ENCODE results near the gene STAT4.

The STAT4 gene

GRCh38 chr2:191018643-191019119 is 132.1 kb downstream of the STAT4 start:
- Histone ChIP-seq H3K27me3 (ENCODE audit: insufficient read depth, low read length) (no peaks in the 10 kb centered on the region), H2BK120ac (ENCODE audit: insufficient read depth, low read length, poor library complexity) (no peak overlapping the region), H3K79me1 (ENCODE audit: low read length) (peaks cover 10% of the 10 kb centered on the region), H2AK5ac (ENCODE audit: low read length) (no peak overlapping the region), H4K12ac (ENCODE audit: low read depth, low read length) (no peak overlapping the region), H3K23ac (ENCODE audit: low read length) (no peak overlapping the region), H4K91ac (ENCODE audit: low read depth, low read length) (no peak overlapping the region), H3K4me3 (ENCODE audit: low read depth, low read length) (no peak overlapping the region), H3K4me2 (ENCODE audit: low read length) (no peak overlapping the region), H3K36me3 (ENCODE audit: control insufficient read depth in 1 of 2, insufficient read depth in 2 of 2, low read length in 2 of 2) (no peaks in the 10 kb centered on the region), H3K4me1 (ENCODE audit: control insufficient read depth in 1 of 2, insufficient read depth in 2 of 2, low read length in 2 of 2) (peaks cover 6 to 7% of the 10 kb centered on the region in 2 experiments), H3K14ac (ENCODE audit: low read length) (no peak overlapping the region), H2AFZ (ENCODE audit: insufficient read depth, low read length, poor library complexity) (no peak overlapping the region), H3K18ac (ENCODE audit: low read length) (no peak overlapping the region), H3K27ac (ENCODE audit: low read depth, low read length) (no peak overlapping the region), H3K4ac (ENCODE audit: low read depth, low read length) (no peak overlapping the region), H3K79me2 (ENCODE audit: control insufficient read depth, insufficient read depth, low read length, poor library complexity) (peaks cover 5% of the 10 kb centered on the region), H2BK12ac (ENCODE audit: low read length) (no peak overlapping the region), H4K8ac (ENCODE audit: low read depth, low read length) (no peak overlapping the region), H3K9ac (ENCODE audit: low read length) (no peak overlapping the region), H2BK5ac (ENCODE audit: low read depth, low read length, poor library complexity) (no peak overlapping the region), H3K9me3 (ENCODE audit: insufficient read depth, low read depth, low read length) (peaks cover 1% of the 10 kb centered on the region)
- no peak for DNase-seq
- no CpG with 5 or more reads among the region's 3 CpGs for WGBS (ENCODE audit: extremely low coverage, insufficient coverage, insufficient read length)

- H3K9ac ChIP-seq (ENCODE audit: low read length), result no peak overlapping the region
- no peak overlapping the region for H4K12ac ChIP-seq (ENCODE audit: low read depth, low read length)
- H4K8ac ChIP-seq (ENCODE audit: low read depth, low read length), result no peak overlapping the region
- H2BK12ac ChIP-seq (ENCODE audit: low read length), result no peak overlapping the region
- no peaks in the 10 kb centered on the region for H3K36me3 ChIP-seq (ENCODE audit: control insufficient read depth in 1 of 2, insufficient read depth in 2 of 2, low read length in 2 of 2)
- no peaks in the 10 kb centered on the region for H3K9me3 ChIP-seq (ENCODE audit: insufficient read depth, low read depth, low read length)
- no peak overlapping the region for H3K4me3 ChIP-seq (ENCODE audit: low read depth, low read length)
- H3K79me2 ChIP-seq (ENCODE audit: control insufficient read depth, insufficient read depth, low read length, poor library complexity), result peaks cover 9% of the 10 kb centered on the region
- no peak overlapping the region for H2BK5ac ChIP-seq (ENCODE audit: low read depth, low read length, poor library complexity)
- no peak for DNase-seq
- H2BK120ac ChIP-seq (ENCODE audit: insufficient read depth, low read length, poor library complexity), result no peak overlapping the region
- no peak overlapping the region for H3K18ac ChIP-seq (ENCODE audit: low read length)
- no peak overlapping the region for H2AFZ ChIP-seq (ENCODE audit: insufficient read depth, low read length, poor library complexity)
- H3K27ac ChIP-seq (ENCODE audit: low read depth, low read length), result no peak overlapping the region
- H3K4me2 ChIP-seq (ENCODE audit: low read length), result no peak overlapping the region
- H2AK5ac ChIP-seq (ENCODE audit: low read length), result no peak overlapping the region
- H3K23ac ChIP-seq (ENCODE audit: low read length), result no peak overlapping the region
- peaks cover 8 to 9% of the 10 kb centered on the region in 2 experiments for H3K4me1 ChIP-seq (ENCODE audit: control insufficient read depth in 1 of 2, insufficient read depth in 2 of 2, low read length in 2 of 2)
- no peak overlapping the region for H3K14ac ChIP-seq (ENCODE audit: low read length)
- H3K27me3 ChIP-seq (ENCODE audit: insufficient read depth, low read length), result no peaks in the 10 kb centered on the region
- no peak overlapping the region for H3K4ac ChIP-seq (ENCODE audit: low read depth, low read length)
- no CpG with 5 or more reads among the region's 1 CpG for WGBS (ENCODE audit: extremely low coverage, insufficient coverage, insufficient read length)
- H4K91ac ChIP-seq (ENCODE audit: low read depth, low read length), result no peak overlapping the region
- H3K79me1 ChIP-seq (ENCODE audit: low read length), result peaks cover 11% of the 10 kb centered on the region
Observed at GRCh38 chr2:191018048-191018447, 132.7 kb downstream of the STAT4 start.

- H3K23ac ChIP-seq (ENCODE audit: low read length), result no peak overlapping the region
- no CpG with 5 or more reads among the region's 8 CpGs for WGBS (ENCODE audit: extremely low coverage, insufficient coverage, insufficient read length)
- H3K4ac ChIP-seq (ENCODE audit: low read depth, low read length), result no peak overlapping the region
- no peak overlapping the region for H3K14ac ChIP-seq (ENCODE audit: low read length)
- H4K91ac ChIP-seq (ENCODE audit: low read depth, low read length), result no peak overlapping the region
- H2AK5ac ChIP-seq (ENCODE audit: low read length), result no peak overlapping the region
- peaks cover 3% of the 10 kb centered on the region in 2 experiments for H3K36me3 ChIP-seq (ENCODE audit: control insufficient read depth in 1 of 2, insufficient read depth in 2 of 2, low read length in 2 of 2)
- H3K79me2 ChIP-seq (ENCODE audit: control insufficient read depth, insufficient read depth, low read length, poor library complexity), result peaks cover 9% of the 10 kb centered on the region
- no peak overlapping the region for H3K4me3 ChIP-seq (ENCODE audit: low read depth, low read length)
- H2AFZ ChIP-seq (ENCODE audit: insufficient read depth, low read length, poor library complexity), result no peak overlapping the region
- no peak overlapping the region for H2BK120ac ChIP-seq (ENCODE audit: insufficient read depth, low read length, poor library complexity)
- H3K4me2 ChIP-seq (ENCODE audit: low read length), result no peak overlapping the region
- H3K27me3 ChIP-seq (ENCODE audit: insufficient read depth, low read length), result no peaks in the 10 kb centered on the region
- no peak for DNase-seq
- no peaks in the 10 kb centered on the region for H3K9me3 ChIP-seq (ENCODE audit: insufficient read depth, low read depth, low read length)
- peaks cover 5 to 8% of the 10 kb centered on the region in 2 experiments for H3K4me1 ChIP-seq (ENCODE audit: control insufficient read depth in 1 of 2, insufficient read depth in 2 of 2, low read length in 2 of 2)
- H3K9ac ChIP-seq (ENCODE audit: low read length), result no peak overlapping the region
- no peak overlapping the region for H2BK5ac ChIP-seq (ENCODE audit: low read depth, low read length, poor library complexity)
- no peak overlapping the region for H3K27ac ChIP-seq (ENCODE audit: low read depth, low read length)
- H4K8ac ChIP-seq (ENCODE audit: low read depth, low read length), result no peak overlapping the region
- H2BK12ac ChIP-seq (ENCODE audit: low read length), result no peak overlapping the region
- H3K79me1 ChIP-seq (ENCODE audit: low read length), result peaks cover 11% of the 10 kb centered on the region
- H3K18ac ChIP-seq (ENCODE audit: low read length), result no peak overlapping the region
- H4K12ac ChIP-seq (ENCODE audit: low read depth, low read length), result no peak overlapping the region
Observed at GRCh38 chr2:191015831-191016230, 135.0 kb downstream of the STAT4 start.

- H3K79me1 ChIP-seq (ENCODE audit: low read length), result peaks cover 7% of the 10 kb centered on the region
- no peak overlapping the region for H2AFZ ChIP-seq (ENCODE audit: insufficient read depth, low read length, poor library complexity)
- peaks cover 3% of the 10 kb centered on the region in 2 experiments for H3K36me3 ChIP-seq (ENCODE audit: control insufficient read depth in 1 of 2, insufficient read depth in 2 of 2, low read length in 2 of 2)
- H3K9me3 ChIP-seq (ENCODE audit: insufficient read depth, low read depth, low read length), result no peaks in the 10 kb centered on the region
- H3K9ac ChIP-seq (ENCODE audit: low read length), result no peak overlapping the region
- H3K23ac ChIP-seq (ENCODE audit: low read length), result no peak overlapping the region
- H4K8ac ChIP-seq (ENCODE audit: low read depth, low read length), result no peak overlapping the region
- no CpG with 5 or more reads among the region's 2 CpGs for WGBS (ENCODE audit: extremely low coverage, insufficient coverage, insufficient read length)
- no peak overlapping the region for H2AK5ac ChIP-seq (ENCODE audit: low read length)
- no peak overlapping the region for H4K91ac ChIP-seq (ENCODE audit: low read depth, low read length)
- H3K27ac ChIP-seq (ENCODE audit: low read depth, low read length), result no peak overlapping the region
- no peak overlapping the region for H3K4me2 ChIP-seq (ENCODE audit: low read length)
- H4K12ac ChIP-seq (ENCODE audit: low read depth, low read length), result no peak overlapping the region
- no peak overlapping the region for H3K18ac ChIP-seq (ENCODE audit: low read length)
- no peak overlapping the region for H2BK120ac ChIP-seq (ENCODE audit: insufficient read depth, low read length, poor library complexity)
- no peaks in the 10 kb centered on the region for H3K27me3 ChIP-seq (ENCODE audit: insufficient read depth, low read length)
- no peak overlapping the region for H3K4ac ChIP-seq (ENCODE audit: low read depth, low read length)
- no peak overlapping the region for H3K4me3 ChIP-seq (ENCODE audit: low read depth, low read length)
- peaks cover 4 to 6% of the 10 kb centered on the region in 2 experiments for H3K4me1 ChIP-seq (ENCODE audit: control insufficient read depth in 1 of 2, insufficient read depth in 2 of 2, low read length in 2 of 2)
- peaks cover 6% of the 10 kb centered on the region for H3K79me2 ChIP-seq (ENCODE audit: control insufficient read depth, insufficient read depth, low read length, poor library complexity)
- no peak for DNase-seq
- H2BK12ac ChIP-seq (ENCODE audit: low read length), result no peak overlapping the region
- H3K14ac ChIP-seq (ENCODE audit: low read length), result no peak overlapping the region
- no peak overlapping the region for H2BK5ac ChIP-seq (ENCODE audit: low read depth, low read length, poor library complexity)
Observed at GRCh38 chr2:191015239-191015638, 135.6 kb downstream of the STAT4 start.

All from trophoblast cell (in vitro differentiated cells and primary cell).